ENCODE data around the gene APBA3.

APBA3 gene

GRCh38 chr19:3753631-3754410 lies 7.7 kb downstream of the APBA3 start:
- no peak for DNase-seq (ENCODE audit: low read depth)
- TF ChIP-seq CTCF (IDR thresholded peaks at IDR 0.05; ENCODE audit: insufficient read depth, low read depth, low read length, missing control alignments): no peak
- H3K4me3 ChIP-seq (ENCODE audit: low read length): no peak overlapping the region

- TF ChIP-seq CTCF (IDR thresholded peaks at IDR 0.05; ENCODE audit: insufficient read depth, low read depth, low read length, missing control alignments): no peak
- no peak for DNase-seq (ENCODE audit: low read depth)
- no peak overlapping the region for H3K4me3 ChIP-seq (ENCODE audit: low read length)
These were observed 9.0 kb downstream of the APBA3 start for GRCh38 chr19:3752492-3752891.

- H3K4me3 ChIP-seq (ENCODE audit: low read length): no peak overlapping the region
- no peak for TF ChIP-seq CTCF (IDR thresholded peaks at IDR 0.05; ENCODE audit: insufficient read depth, low read depth, low read length, missing control alignments)
- DNase-seq (ENCODE audit: low read depth): no peak
These were observed 10.3 kb downstream of the APBA3 start for GRCh38 chr19:3751236-3751635.

- TF ChIP-seq CTCF (IDR thresholded peaks at IDR 0.05; ENCODE audit: insufficient read depth, low read depth, low read length, missing control alignments): no peak
- no peak overlapping the region for H3K4me3 ChIP-seq (ENCODE audit: low read length)
- DNase-seq (ENCODE audit: low read depth): no peak
These were observed 11.3 kb downstream of the APBA3 start for GRCh38 chr19:3750211-3750610.

GRCh38 chr19:3748965-3749364 lies 12.5 kb downstream of the APBA3 start:
- no peak for TF ChIP-seq CTCF (IDR thresholded peaks at IDR 0.05; ENCODE audit: insufficient read depth, low read depth, low read length, missing control alignments)
- no peak overlapping the region for H3K4me3 ChIP-seq (ENCODE audit: low read length)
- DNase-seq (ENCODE audit: low read depth): no peak

- H3K4me3 ChIP-seq (ENCODE audit: low read length): no peak overlapping the region
- no peak for DNase-seq (ENCODE audit: low read depth)
- no peak for TF ChIP-seq CTCF (IDR thresholded peaks at IDR 0.05; ENCODE audit: insufficient read depth, low read depth, low read length, missing control alignments)
These were observed 15.0 kb downstream of the APBA3 start for GRCh38 chr19:3746371-3747056.

Measured in epithelial cell of esophagus (primary cell).